HEK293T (cell line): ENCODE data around the gene GNG12.

Experiments used
- ARNT ChIP-seq: fragments of 450-650 bp; IDR thresholded peaks from 2 replicates; pipeline ENCODE4 v1.6.1; 2017; ENCODE audit warnings: mild to moderate bottlenecking
- ELF4 ChIP-seq: fragments of 450-650 bp; IDR thresholded peaks from 2 replicates; pipeline ENCODE4 v1.6.1; 2017; ENCODE audit warnings: antibody characterized with exemption
- PKNOX1 ChIP-seq: fragments of 450-650 bp; IDR thresholded peaks from 2 replicates; pipeline ENCODE4 v1.6.1; 2016
- SP1 ChIP-seq: fragments of 450-650 bp; IDR thresholded peaks from 2 replicates; pipeline ENCODE4 v1.6.1; 2017
- TARDBP ChIP-seq: fragments of 450-650 bp; IDR thresholded peaks from 2 replicates; pipeline ENCODE4 v1.6.1; 2016

DNA sequence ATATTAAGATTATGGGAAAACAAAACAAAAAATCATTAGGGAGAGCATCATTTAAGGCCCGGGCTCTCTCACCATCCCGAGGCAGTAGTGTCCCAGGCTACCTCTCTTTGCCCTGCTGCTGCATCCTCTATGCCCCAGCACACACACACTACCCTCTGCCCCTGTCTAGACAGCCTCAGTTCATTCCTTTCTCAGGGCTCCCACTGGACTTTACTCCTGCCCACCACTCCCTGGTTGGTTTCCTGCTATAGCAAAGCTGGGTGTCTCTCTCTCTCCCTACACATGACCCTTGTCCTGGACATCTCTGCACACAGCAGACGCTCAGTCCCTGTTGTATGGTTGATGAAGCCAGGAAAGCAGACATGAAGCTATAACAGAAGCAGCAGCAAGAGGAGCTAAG lies 30.7 kb downstream of the GNG12 start:
- no peak for TF ChIP-seq PKNOX1
- TF ChIP-seq ARNT, result no peak
- no peak for TF ChIP-seq TARDBP
- no peak for TF ChIP-seq SP1
- TF ChIP-seq ELF4, result no peak
